ENCODE data around the gene PCDH9.

PCDH9 gene

DNA sequence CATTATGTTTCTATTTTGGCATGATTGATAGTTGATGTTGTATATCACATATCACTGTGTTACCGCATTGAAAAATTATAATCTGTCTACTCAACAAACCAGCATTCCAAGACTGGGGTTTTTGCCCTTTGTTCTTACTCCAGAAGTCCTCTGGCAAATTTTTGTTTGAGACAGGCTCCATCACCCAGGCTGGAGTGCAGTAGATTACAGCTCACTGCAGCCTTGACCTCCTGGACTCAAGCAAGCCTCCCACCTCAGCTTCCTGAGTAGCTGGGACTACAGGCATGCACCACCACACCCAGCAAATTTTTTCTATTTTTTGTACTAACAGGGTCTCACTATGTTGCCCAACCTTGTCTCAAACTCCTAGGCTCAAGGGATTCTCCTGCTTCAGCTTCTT, 741.0 kb downstream of the PCDH9 start:
- TF ChIP-seq FOXP2 (optimal IDR thresholded peaks at IDR 0.05; ENCODE audit: borderline replicate concordance, extremely low read depth, extremely low read length, insufficient read depth) (no peak), SIN3A (IDR thresholded peaks at IDR 0.05; ENCODE audit: borderline replicate concordance, insufficient read depth, low read length) (no peak), TAF1 (IDR thresholded peaks at IDR 0.05; ENCODE audit: borderline replicate concordance, insufficient read depth, low read length) (no peak), POLR2AphosphoS5 (IDR thresholded peaks at IDR 0.05; ENCODE audit: low read depth, low read length) (no peak)
- TF ChIP-seq, protein P1, sequence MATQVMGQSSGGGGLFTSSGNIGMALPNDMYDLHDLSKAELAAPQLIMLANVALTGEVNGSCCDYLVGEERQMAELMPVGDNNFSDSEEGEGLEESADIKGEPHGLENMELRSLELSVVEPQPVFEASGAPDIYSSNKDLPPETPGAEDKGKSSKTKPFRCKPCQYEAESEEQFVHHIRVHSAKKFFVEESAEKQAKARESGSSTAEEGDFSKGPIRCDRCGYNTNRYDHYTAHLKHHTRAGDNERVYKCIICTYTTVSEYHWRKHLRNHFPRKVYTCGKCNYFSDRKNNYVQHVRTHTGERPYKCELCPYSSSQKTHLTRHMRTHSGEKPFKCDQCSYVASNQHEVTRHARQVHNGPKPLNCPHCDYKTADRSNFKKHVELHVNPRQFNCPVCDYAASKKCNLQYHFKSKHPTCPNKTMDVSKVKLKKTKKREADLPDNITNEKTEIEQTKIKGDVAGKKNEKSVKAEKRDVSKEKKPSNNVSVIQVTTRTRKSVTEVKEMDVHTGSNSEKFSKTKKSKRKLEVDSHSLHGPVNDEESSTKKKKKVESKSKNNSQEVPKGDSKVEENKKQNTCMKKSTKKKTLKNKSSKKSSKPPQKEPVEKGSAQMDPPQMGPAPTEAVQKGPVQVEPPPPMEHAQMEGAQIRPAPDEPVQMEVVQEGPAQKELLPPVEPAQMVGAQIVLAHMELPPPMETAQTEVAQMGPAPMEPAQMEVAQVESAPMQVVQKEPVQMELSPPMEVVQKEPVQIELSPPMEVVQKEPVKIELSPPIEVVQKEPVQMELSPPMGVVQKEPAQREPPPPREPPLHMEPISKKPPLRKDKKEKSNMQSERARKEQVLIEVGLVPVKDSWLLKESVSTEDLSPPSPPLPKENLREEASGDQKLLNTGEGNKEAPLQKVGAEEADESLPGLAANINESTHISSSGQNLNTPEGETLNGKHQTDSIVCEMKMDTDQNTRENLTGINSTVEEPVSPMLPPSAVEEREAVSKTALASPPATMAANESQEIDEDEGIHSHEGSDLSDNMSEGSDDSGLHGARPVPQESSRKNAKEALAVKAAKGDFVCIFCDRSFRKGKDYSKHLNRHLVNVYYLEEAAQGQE (IDR thresholded peaks at IDR 0.05; ENCODE audit: insufficient read depth in 1 of 2, low read depth in 2 of 2, low read length in 2 of 2), result no peak

DNA sequence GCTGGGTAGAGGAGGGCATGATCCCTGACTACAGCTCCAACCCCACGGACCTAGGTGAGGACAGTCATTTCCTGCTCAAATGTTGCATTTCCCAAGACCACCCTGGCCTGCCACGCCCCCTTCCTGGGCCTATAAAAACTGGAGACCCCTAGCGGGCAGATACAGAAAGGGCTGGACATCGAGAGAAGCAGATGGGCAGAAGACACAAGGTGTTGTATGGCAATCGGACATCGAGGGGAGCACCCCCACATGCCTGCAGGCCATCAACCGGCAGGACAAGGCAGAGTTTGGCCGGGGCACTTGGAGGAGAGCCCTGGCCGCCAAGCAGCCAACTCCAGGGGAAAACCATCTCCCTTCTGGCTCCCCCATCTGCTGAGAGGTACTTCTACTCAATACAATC, 746.4 kb downstream of the PCDH9 start:
- TF ChIP-seq, protein P1 (IDR thresholded peaks at IDR 0.05; ENCODE audit: insufficient read depth in 1 of 2, low read depth in 2 of 2, low read length in 2 of 2), result no peak
- TF ChIP-seq POLR2AphosphoS5 (IDR thresholded peaks at IDR 0.05; ENCODE audit: low read depth, low read length), result no peak
- no peak for TF ChIP-seq TAF1 (IDR thresholded peaks at IDR 0.05; ENCODE audit: borderline replicate concordance, insufficient read depth, low read length)
- no peak for TF ChIP-seq FOXP2 (optimal IDR thresholded peaks at IDR 0.05; ENCODE audit: borderline replicate concordance, extremely low read depth, extremely low read length, insufficient read depth)
- TF ChIP-seq SIN3A (IDR thresholded peaks at IDR 0.05; ENCODE audit: borderline replicate concordance, insufficient read depth, low read length), result no peak

DNA sequence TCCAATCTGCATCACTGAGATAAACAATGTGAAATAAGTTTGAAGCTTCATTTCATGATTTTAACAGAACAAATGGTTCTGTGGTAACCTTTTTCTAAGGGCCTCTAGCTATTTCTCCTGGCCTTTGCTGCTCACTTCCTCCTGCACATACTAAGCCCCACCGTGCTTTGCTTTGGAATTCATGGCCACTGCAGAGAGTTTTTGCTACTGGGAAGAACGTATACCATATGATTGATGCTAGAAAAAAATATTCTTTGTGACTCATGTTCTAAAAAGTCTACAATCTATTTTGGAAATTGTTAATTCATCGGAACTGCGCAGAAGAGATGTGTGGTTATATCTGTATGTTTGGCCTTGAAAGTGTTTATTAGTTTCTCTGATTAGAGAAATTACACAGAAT, 747.3 kb downstream of the PCDH9 start:
- TF ChIP-seq POLR2AphosphoS5 (IDR thresholded peaks at IDR 0.05; ENCODE audit: low read depth, low read length) (no peak), SIN3A (IDR thresholded peaks at IDR 0.05; ENCODE audit: borderline replicate concordance, insufficient read depth, low read length) (no peak), TAF1 (IDR thresholded peaks at IDR 0.05; ENCODE audit: borderline replicate concordance, insufficient read depth, low read length) (no peak), FOXP2 (optimal IDR thresholded peaks at IDR 0.05; ENCODE audit: borderline replicate concordance, extremely low read depth, extremely low read length, insufficient read depth) (no peak)
- TF ChIP-seq, protein P1 (IDR thresholded peaks at IDR 0.05; ENCODE audit: insufficient read depth in 1 of 2, low read depth in 2 of 2, low read length in 2 of 2), result no peak

DNA sequence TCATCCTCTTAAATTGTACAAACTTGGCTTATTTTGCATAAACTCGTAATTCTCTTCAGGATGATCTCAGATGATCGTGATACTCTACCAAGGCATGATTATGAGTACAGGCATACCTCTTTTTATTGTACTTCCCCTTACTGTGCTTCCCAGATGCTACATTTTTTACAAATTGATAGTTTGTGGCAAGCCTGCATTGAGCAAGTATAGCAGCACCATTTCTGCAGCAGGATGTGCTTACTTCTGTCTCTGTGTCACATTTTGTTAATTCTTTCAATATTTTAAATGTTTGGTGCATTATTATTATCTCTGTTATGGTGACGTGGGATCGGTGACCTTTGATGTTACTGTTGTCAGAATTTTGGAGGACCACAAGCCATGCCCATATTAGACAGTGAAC, 752.3 kb downstream of the PCDH9 start:
- no peak for TF ChIP-seq POLR2AphosphoS5 (IDR thresholded peaks at IDR 0.05; ENCODE audit: low read depth, low read length)
- TF ChIP-seq TAF1 (IDR thresholded peaks at IDR 0.05; ENCODE audit: borderline replicate concordance, insufficient read depth, low read length), result no peak
- no peak for TF ChIP-seq SIN3A (IDR thresholded peaks at IDR 0.05; ENCODE audit: borderline replicate concordance, insufficient read depth, low read length)
- TF ChIP-seq FOXP2 (optimal IDR thresholded peaks at IDR 0.05; ENCODE audit: borderline replicate concordance, extremely low read depth, extremely low read length, insufficient read depth), result no peak
- TF ChIP-seq, protein P1 (IDR thresholded peaks at IDR 0.05; ENCODE audit: insufficient read depth in 1 of 2, low read depth in 2 of 2, low read length in 2 of 2), result no peak

DNA sequence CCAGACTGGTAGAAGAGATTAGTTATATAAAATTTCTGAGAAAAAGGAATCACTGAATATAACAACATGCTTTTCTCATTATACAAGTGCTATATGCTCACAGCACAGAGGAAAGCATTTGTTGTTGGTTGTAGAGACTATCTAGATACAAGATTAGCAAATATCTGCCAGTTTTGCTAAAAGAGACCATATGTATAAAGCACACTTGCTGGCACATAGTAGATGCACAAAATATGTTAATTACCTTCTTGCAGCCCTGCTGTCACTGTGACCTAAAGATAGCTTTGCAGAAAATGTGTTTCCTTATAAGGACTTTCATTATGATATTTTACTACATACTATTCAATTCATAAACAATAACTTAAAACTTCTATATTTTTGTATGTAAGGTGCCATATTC, 755.1 kb downstream of the PCDH9 start:
- TF ChIP-seq TAF1 (IDR thresholded peaks at IDR 0.05; ENCODE audit: borderline replicate concordance, insufficient read depth, low read length), result no peak
